WTC11 (cell line): ENCODE data around the gene ALG5. TPM values are rescaled to one million over a fixed set of nuclear protein-coding genes. Genes with fewer than 3 reads are reported as not detected.

Source experiments
- ATAC-seq: fragments of 200-7000 bp; cut with Tn5 transposase; 2 replicates; pipeline ENCODE4 v1.10.0; 2021; ENCODE audit warnings: mild to moderate bottlenecking, moderate library complexity
- CTCF ChIA-PET: fragments of 300-600 bp; sonication (Branson Sonifier 250); formaldehyde crosslinking; loops from one replicate; lab custom pipeline; 2021; ENCODE audit warnings: antibody characterized with exemption; lab: Charles Lee
- POLR2A ChIA-PET: fragments of 350-600 bp; sonication (Branson Sonifier 250); formaldehyde crosslinking; loops from one replicate; lab custom pipeline; 2021; ENCODE audit warnings: antibody characterized with exemption; lab: Charles Lee
- DNase-seq: peaks from one replicate; pipeline ENCODE4 v3.0.0; 2021; ENCODE audit warnings: low spot score
- H3K27ac Mint-ChIP-seq: 2 replicates; pipeline ENCODE4 v1.8.0; 2021; ENCODE audit warnings: mixed read lengths
- H3K27me3 Mint-ChIP-seq: 2 replicates; pipeline ENCODE4 v1.8.0; 2021; ENCODE audit warnings: low read depth, mild to moderate bottlenecking, moderate library complexity, mixed read lengths
- H3K36me3 Mint-ChIP-seq: 2 replicates; pipeline ENCODE4 v1.8.0; 2021; ENCODE audit warnings: mixed read lengths
- H3K4me1 Mint-ChIP-seq: 2 replicates; pipeline ENCODE4 v1.8.0; 2022; ENCODE audit warnings: mixed read lengths
- H3K4me3 Mint-ChIP-seq: 2 replicates; pipeline ENCODE4 v1.8.0; 2021; ENCODE audit warnings: mild to moderate bottlenecking, moderate library complexity, mixed read lengths
- H3K9me3 Mint-ChIP-seq: 2 replicates; pipeline ENCODE4 v1.8.0; 2021; ENCODE audit warnings: mixed read lengths
- CREB1 ChIP-seq: sonication (generic); formaldehyde crosslinking; IDR thresholded peaks from 2 replicates; pipeline ENCODE4 v1.8.0; 2023; ENCODE audit warnings: mild to moderate bottlenecking, missing genetic modification reagents
- E2F1 ChIP-seq: sonication (generic); formaldehyde crosslinking; IDR thresholded peaks from 2 replicates; pipeline ENCODE4 v1.8.0; 2022; ENCODE audit warnings: mild to moderate bottlenecking, missing genetic modification reagents
- E2F5 ChIP-seq: sonication (generic); formaldehyde crosslinking; IDR thresholded peaks from 2 replicates; pipeline ENCODE4 v1.8.1; 2022; ENCODE audit warnings: mild to moderate bottlenecking, moderate library complexity, missing genetic modification reagents
- GABPB1 ChIP-seq: sonication (generic); formaldehyde crosslinking; IDR thresholded peaks from 2 replicates; pipeline ENCODE4 v1.8.1; 2023; ENCODE audit warnings: mild to moderate bottlenecking, missing genetic modification reagents
- GRHL2 ChIP-seq: fragments of 250-450 bp; sonication (Bioruptor Pico); IDR thresholded peaks from 2 replicates; pipeline ENCODE4 v1.8.0; 2022; ENCODE audit warnings: mild to moderate bottlenecking, moderate library complexity; ENCODE audit not compliant: insufficient replicate concordance, severe bottlenecking
- JAZF1 ChIP-seq: fragments of 250-450 bp; sonication (Bioruptor Pico); IDR thresholded peaks from 2 replicates; pipeline ENCODE4 v1.9.0; 2021; ENCODE audit warnings: moderate library complexity, mild to moderate bottlenecking, inconsistent platforms
- NFYB ChIP-seq: sonication (generic); formaldehyde crosslinking; conservative IDR thresholded peaks from 2 replicates; pipeline ENCODE4 v1.8.0; 2022; ENCODE audit warnings: low read depth, missing genetic modification reagents
- NR1H2 ChIP-seq: sonication (generic); formaldehyde crosslinking; IDR thresholded peaks from 2 replicates; pipeline ENCODE4 v1.9.0; 2021; ENCODE audit warnings: mild to moderate bottlenecking, moderate library complexity, missing genetic modification reagents
- TEAD1 ChIP-seq: sonication (generic); formaldehyde crosslinking; IDR thresholded peaks from 2 replicates; pipeline ENCODE4 v1.8.0; 2022; ENCODE audit warnings: mild to moderate bottlenecking, missing genetic modification reagents
- TEAD4 ChIP-seq: sonication (generic); formaldehyde crosslinking; IDR thresholded peaks from 2 replicates; pipeline ENCODE4 v1.8.0; 2022; ENCODE audit warnings: mild to moderate bottlenecking, missing genetic modification reagents
- ZNF121 ChIP-seq: sonication (generic); formaldehyde crosslinking; IDR thresholded peaks from 2 replicates; pipeline ENCODE4 v1.8.0; 2023; ENCODE audit warnings: missing genetic modification reagents
- total RNA-seq: library from RNA; stranded (reverse); gene quantifications from 3 replicates; pipeline ENCODE4 v1.2.3, GENCODE V29; 2021
- TF ChIP-seq, protein P1 (sequence below): sonication (generic); formaldehyde crosslinking; IDR thresholded peaks from 2 replicates; pipeline ENCODE4 v1.8.0; 2023; ENCODE audit warnings: missing genetic modification reagents, mild to moderate bottlenecking, borderline replicate concordance
- TF ChIP-seq, protein P2 (sequence below): fragments of 250-450 bp; sonication (Bioruptor Pico); IDR thresholded peaks from 2 replicates; pipeline ENCODE4 v1.9.0; 2021; ENCODE audit warnings: mild to moderate bottlenecking
- TF ChIP-seq, protein P3 (sequence below): sonication (generic); formaldehyde crosslinking; IDR thresholded peaks from 2 replicates; pipeline ENCODE4 v1.8.0; 2023; ENCODE audit warnings: mild to moderate bottlenecking, missing genetic modification reagents
- TF ChIP-seq, protein P4 (sequence below): sonication (generic); formaldehyde crosslinking; IDR thresholded peaks from 2 replicates; pipeline ENCODE4 v1.8.1; 2023; ENCODE audit warnings: mild to moderate bottlenecking, missing genetic modification reagents, moderate library complexity

The ALG5 gene
- total RNA-seq, 1 experiment from 2014 or later, result 18.4 TPM

- no peak for TF ChIP-seq CREB1 (CRISPR knock-in tag)
- TF ChIP-seq, protein P1, sequence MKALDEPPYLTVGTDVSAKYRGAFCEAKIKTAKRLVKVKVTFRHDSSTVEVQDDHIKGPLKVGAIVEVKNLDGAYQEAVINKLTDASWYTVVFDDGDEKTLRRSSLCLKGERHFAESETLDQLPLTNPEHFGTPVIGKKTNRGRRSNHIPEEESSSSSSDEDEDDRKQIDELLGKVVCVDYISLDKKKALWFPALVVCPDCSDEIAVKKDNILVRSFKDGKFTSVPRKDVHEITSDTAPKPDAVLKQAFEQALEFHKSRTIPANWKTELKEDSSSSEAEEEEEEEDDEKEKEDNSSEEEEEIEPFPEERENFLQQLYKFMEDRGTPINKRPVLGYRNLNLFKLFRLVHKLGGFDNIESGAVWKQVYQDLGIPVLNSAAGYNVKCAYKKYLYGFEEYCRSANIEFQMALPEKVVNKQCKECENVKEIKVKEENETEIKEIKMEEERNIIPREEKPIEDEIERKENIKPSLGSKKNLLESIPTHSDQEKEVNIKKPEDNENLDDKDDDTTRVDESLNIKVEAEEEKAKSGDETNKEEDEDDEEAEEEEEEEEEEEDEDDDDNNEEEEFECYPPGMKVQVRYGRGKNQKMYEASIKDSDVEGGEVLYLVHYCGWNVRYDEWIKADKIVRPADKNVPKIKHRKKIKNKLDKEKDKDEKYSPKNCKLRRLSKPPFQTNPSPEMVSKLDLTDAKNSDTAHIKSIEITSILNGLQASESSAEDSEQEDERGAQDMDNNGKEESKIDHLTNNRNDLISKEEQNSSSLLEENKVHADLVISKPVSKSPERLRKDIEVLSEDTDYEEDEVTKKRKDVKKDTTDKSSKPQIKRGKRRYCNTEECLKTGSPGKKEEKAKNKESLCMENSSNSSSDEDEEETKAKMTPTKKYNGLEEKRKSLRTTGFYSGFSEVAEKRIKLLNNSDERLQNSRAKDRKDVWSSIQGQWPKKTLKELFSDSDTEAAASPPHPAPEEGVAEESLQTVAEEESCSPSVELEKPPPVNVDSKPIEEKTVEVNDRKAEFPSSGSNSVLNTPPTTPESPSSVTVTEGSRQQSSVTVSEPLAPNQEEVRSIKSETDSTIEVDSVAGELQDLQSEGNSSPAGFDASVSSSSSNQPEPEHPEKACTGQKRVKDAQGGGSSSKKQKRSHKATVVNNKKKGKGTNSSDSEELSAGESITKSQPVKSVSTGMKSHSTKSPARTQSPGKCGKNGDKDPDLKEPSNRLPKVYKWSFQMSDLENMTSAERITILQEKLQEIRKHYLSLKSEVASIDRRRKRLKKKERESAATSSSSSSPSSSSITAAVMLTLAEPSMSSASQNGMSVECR, result no peak
- TF ChIP-seq ZNF121 (CRISPR knock-in tag), result no peak
- TF ChIP-seq TEAD4 (CRISPR knock-in tag), result no peak
- TF ChIP-seq, protein P2, sequence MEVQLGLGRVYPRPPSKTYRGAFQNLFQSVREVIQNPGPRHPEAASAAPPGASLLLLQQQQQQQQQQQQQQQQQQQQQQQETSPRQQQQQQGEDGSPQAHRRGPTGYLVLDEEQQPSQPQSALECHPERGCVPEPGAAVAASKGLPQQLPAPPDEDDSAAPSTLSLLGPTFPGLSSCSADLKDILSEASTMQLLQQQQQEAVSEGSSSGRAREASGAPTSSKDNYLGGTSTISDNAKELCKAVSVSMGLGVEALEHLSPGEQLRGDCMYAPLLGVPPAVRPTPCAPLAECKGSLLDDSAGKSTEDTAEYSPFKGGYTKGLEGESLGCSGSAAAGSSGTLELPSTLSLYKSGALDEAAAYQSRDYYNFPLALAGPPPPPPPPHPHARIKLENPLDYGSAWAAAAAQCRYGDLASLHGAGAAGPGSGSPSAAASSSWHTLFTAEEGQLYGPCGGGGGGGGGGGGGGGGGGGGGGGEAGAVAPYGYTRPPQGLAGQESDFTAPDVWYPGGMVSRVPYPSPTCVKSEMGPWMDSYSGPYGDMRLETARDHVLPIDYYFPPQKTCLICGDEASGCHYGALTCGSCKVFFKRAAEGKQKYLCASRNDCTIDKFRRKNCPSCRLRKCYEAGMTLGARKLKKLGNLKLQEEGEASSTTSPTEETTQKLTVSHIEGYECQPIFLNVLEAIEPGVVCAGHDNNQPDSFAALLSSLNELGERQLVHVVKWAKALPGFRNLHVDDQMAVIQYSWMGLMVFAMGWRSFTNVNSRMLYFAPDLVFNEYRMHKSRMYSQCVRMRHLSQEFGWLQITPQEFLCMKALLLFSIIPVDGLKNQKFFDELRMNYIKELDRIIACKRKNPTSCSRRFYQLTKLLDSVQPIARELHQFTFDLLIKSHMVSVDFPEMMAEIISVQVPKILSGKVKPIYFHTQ, result no peak
- TF ChIP-seq, protein P3, sequence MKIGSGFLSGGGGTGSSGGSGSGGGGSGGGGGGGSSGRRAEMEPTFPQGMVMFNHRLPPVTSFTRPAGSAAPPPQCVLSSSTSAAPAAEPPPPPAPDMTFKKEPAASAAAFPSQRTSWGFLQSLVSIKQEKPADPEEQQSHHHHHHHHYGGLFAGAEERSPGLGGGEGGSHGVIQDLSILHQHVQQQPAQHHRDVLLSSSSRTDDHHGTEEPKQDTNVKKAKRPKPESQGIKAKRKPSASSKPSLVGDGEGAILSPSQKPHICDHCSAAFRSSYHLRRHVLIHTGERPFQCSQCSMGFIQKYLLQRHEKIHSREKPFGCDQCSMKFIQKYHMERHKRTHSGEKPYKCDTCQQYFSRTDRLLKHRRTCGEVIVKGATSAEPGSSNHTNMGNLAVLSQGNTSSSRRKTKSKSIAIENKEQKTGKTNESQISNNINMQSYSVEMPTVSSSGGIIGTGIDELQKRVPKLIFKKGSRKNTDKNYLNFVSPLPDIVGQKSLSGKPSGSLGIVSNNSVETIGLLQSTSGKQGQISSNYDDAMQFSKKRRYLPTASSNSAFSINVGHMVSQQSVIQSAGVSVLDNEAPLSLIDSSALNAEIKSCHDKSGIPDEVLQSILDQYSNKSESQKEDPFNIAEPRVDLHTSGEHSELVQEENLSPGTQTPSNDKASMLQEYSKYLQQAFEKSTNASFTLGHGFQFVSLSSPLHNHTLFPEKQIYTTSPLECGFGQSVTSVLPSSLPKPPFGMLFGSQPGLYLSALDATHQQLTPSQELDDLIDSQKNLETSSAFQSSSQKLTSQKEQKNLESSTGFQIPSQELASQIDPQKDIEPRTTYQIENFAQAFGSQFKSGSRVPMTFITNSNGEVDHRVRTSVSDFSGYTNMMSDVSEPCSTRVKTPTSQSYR (CRISPR knock-in tag), result no peak
- TF ChIP-seq NR1H2 (CRISPR knock-in tag), result no peak
Measured at GRCh38 chr13:36999054-36999714, at the start of gene ALG5 (continued).

DNA sequence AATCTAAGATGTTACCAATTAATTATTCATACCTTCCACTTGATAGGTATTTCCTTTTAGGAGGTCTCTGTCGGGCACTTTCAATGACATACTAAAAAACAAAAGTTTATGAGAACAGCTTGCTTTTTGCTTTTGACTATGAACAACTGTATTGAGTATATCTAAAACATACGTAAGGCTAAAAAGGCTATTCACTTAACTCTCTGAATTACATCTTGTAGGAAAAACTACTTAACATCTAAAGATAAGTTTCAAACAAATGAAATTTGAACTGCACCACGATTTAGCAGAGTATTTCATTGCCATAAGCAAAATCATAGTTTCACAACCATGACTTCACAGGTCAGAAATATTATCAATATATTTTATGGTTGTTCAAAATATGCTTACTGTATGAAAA, 48.7 kb upstream of the ALG5 start:
- DNase-seq, result no peak
- peaks cover 33% of the 10 kb centered on the region for H3K36me3 Mint-ChIP-seq
- TF ChIP-seq TEAD1 (CRISPR knock-in tag), result no peak
- H3K4me3 Mint-ChIP-seq, result no peak overlapping the region
- no peak overlapping the region for H3K27ac Mint-ChIP-seq
- ChIA-PET CTCF (no interaction called here), POLR2A (no interaction called here)
- no peaks in the 10 kb centered on the region for H3K27me3 Mint-ChIP-seq
- H3K9me3 Mint-ChIP-seq, result no peaks in the 10 kb centered on the region
- ATAC-seq, result no peak
- no peaks in the 10 kb centered on the region for H3K4me1 Mint-ChIP-seq

DNA sequence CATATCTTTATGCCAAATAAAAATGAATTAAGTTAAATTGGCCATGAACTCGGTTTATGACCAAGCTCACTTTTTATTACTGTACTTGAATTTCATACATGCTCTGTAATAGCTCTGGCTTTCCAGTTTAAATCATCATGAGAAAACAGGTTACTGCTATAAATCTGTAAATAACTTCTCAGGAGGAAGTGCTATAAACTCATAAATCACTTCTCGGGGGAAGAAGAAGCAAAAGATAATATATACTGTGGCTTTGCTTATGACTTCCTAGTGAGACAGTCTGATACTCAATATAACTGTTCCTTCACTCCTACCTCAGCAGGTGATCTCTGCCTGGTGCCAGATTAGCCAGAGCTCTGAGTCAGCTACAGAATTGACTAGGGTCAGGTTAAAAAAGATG, 47.9 kb upstream of the ALG5 start:
- no peak overlapping the region for H3K27ac Mint-ChIP-seq
- H3K27me3 Mint-ChIP-seq, result no peaks in the 10 kb centered on the region
- CTCF ChIA-PET, result no interaction called here
- ATAC-seq (no peak), DNase-seq (no peak)
- H3K9me3 Mint-ChIP-seq, result no peaks in the 10 kb centered on the region
- POLR2A ChIA-PET, result no interaction called here
- no peak overlapping the region for H3K4me3 Mint-ChIP-seq
- no peaks in the 10 kb centered on the region for H3K4me1 Mint-ChIP-seq
- peaks cover 40% of the 10 kb centered on the region for H3K36me3 Mint-ChIP-seq
- no peak for TF ChIP-seq NFYB (CRISPR knock-in tag)
- TF ChIP-seq, protein P4, sequence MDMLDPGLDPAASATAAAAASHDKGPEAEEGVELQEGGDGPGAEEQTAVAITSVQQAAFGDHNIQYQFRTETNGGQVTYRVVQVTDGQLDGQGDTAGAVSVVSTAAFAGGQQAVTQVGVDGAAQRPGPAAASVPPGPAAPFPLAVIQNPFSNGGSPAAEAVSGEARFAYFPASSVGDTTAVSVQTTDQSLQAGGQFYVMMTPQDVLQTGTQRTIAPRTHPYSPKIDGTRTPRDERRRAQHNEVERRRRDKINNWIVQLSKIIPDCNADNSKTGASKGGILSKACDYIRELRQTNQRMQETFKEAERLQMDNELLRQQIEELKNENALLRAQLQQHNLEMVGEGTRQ, result no peak
- TF ChIP-seq E2F5 (CRISPR knock-in tag), result no peak
- TF ChIP-seq, protein P1, result no peak
- TF ChIP-seq GRHL2, result no peak
- TF ChIP-seq E2F1, result no peak
- no peak for TF ChIP-seq GABPB1 (CRISPR knock-in tag)
- TF ChIP-seq JAZF1, result no peak
